ENCODE measurements around the gene CACTIN.

DNA sequence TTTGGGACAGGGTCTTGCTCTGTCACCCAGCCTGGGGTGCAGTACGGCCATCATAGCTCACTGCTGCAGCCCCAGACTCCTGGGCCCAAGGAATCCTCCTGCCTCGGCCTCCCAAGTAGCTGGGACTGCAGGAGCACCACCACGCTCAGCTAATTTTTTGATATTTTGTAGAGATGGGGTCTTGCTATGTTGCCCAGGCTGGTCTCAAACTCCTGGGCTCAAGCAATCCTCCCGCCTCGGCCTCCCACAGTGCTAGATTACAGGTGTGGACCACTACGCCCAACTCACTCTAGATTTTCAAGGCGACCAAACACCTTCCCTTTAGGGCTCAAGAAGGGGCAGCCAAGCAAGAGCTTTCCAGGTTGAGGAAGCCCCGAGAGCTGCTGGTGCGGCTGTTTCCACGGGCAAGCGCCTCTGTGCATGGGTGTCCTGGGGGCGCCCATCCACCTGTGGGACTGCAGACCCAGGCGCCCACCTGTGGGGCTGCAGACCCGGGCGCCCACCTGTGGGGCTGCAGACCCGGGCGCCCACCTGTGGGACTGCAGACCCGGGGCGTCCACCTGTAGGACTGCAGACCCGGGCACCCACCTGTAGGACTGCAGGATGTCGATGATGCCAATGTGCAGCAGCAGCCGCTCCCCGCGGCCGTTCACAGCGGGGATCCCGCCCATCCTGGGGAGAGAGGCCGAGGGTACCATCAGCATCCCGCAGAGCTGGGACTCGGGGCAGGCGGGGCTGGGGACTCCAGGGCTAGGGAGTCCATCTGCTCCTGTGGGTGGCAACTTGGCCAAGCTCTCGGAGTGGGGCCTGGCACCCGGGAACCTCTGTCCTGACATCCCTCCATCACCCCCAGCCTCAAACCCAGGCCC is 21.7 kb upstream of the CACTIN start:
- TF ChIP-seq, protein P1, sequence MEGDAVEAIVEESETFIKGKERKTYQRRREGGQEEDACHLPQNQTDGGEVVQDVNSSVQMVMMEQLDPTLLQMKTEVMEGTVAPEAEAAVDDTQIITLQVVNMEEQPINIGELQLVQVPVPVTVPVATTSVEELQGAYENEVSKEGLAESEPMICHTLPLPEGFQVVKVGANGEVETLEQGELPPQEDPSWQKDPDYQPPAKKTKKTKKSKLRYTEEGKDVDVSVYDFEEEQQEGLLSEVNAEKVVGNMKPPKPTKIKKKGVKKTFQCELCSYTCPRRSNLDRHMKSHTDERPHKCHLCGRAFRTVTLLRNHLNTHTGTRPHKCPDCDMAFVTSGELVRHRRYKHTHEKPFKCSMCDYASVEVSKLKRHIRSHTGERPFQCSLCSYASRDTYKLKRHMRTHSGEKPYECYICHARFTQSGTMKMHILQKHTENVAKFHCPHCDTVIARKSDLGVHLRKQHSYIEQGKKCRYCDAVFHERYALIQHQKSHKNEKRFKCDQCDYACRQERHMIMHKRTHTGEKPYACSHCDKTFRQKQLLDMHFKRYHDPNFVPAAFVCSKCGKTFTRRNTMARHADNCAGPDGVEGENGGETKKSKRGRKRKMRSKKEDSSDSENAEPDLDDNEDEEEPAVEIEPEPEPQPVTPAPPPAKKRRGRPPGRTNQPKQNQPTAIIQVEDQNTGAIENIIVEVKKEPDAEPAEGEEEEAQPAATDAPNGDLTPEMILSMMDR (IDR thresholded peaks at IDR 0.05): no peak
- no peak for TF ChIP-seq POLR2AphosphoS5 (IDR thresholded peaks at IDR 0.05)
